Measurements from ENCODE around the gene EPB41.

GRCh38 chr1:28910379-28911115, 3.8 kb upstream of the EPB41 start:
- TF ChIP-seq EZH2 (IDR thresholded peaks at IDR 0.05; ENCODE audit: insufficient read depth, poor library complexity, severe bottlenecking) (no peak), EZH2phosphoT487 (IDR thresholded peaks at IDR 0.05; ENCODE audit: insufficient read depth, low read depth) (no peak)

Data from GM23248 (cell line).